ENCODE measurements around the gene GRIK3.

The GRIK3 gene

DNA sequence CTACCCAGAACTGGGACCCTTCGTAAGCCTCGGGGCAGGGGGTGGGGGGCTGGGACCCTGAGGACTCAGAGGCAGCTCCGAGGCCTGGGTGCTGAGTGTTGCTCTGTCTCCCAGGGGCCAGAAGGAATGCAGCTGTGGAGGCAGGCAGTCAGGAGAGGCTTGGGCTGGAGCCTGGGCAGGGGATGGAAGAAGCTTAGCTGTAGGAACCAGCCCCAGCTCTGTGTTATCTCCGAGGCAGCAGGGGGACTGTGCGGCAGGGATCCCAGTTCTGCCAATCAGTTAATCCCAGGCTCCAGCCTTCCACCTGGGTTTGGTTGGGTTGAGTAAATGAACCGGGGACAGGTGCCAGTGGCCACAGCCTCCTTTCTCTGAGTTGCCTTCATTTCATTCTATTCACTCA lies 8.2 kb upstream of the GRIK3 start:
- no peak for DNase-seq

DNA sequence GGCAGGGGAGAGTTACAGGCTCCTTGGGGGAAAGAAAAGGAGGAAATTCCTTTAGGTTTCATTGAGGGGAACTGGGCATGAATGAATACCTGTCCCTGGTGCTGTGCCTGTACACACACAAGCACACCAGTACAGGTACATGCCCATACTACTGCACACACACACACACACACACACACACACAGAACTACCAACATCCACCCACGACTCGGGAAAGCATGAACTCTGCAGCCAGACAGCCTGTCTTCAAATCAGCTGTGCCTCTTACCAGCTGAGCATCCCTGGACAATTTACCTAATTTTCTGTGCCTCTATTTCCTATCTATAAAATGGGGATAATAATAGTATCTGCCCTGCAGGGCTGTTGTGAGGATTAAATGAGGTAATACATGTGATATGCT lies 7.2 kb upstream of the GRIK3 start:
- DNase-seq = no peak

DNA sequence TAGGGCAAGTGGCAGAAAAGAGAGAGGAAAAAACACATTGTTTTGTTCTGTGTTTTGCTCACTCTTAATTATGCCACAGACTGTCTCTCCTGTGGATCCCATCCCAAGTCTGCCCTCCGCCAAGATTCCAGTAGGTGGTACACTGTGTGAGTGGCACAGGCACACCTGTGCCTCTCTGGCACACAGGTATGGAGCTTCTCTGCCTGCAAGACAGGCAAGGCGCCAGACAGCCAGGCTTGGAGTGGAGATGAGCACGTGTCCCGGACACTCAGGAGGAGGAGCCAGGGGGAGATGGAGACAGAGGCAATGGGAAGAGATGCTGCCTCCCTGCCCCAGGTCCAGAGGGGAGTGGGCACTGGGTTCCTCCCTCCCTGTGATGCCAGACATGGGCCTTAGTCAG lies 6.5 kb upstream of the GRIK3 start:
- no peak for DNase-seq

DNA sequence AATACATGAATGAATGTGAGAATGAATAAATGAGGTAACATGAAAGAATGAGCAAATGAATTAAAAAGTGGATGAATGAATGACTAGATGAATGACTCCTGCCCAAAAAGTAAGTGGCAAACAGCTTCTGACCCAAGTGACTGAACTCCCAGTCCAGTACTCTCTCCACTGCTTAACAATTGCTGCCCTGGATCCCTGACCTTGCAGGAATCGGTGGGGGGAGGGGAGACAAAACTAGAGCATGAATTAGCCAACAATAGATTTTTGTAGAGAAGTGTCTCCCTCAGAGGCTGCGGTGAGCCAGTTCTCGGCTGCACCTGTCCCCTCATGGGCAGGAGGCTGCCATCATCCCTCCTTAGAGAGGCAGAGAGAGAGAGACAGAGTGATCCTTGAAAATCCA lies 5.9 kb upstream of the GRIK3 start:
- no peak for DNase-seq

DNA sequence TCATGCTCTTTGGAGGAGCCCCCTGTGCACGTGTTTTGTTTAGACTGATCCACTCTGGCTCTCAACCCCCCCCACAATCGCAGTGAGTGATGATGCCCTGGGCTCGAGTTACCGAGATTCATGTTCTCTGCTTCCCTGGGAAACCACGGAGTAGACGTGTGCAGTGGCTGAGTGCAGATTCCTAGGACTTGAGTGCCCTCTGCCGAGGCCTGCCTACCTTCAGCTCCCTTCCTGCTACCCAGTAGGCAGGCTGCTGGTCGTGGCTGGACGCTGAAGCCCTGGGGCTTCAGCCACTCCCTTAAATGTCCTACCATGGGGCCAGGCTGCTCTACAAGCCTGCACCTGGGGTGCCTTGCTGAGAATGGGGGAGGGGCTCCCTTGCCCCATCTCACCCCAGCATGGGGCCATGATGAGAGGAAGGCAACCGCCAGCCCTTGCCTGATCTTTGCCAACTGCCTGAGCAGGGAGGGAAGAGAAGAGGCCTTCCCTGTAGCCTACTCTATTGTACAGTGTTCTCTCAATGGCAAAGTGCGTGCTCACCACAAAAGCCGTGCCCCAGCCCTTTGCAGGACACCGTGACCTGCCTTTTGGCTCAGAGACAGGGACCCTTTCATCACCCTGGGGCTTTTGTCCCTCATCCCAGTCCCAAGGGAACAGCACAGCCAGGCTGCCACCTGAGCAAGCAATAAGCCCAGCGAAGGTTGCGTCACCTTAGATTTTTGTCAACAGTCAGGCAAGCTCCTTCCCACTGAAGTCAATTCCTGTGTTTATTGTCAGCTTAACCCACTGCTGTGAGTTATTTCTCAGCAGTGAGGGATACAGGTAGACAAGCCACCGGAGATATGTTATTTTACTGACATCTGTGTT lies 4.1 kb upstream of the GRIK3 start:
- no peak for DNase-seq

DNA sequence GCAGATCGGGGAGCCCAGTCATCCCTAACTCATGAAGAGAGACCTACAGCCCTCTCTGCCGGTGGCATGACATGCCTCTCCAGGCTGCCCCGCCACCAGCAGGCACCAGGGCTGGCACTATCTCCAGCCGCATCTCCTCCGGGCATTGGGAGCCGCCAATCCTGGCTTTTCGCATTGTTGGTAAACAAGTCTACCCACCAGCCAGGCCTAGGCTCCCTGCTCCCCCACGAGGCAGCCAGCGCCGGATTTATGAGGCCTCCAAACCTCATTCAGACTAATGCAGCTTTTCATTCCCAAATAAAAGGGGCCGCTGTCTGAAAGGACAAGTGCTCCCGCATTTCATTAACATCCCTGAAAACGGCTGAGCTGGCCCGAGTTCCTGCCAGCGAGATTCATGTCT lies 3.4 kb upstream of the GRIK3 start:
- DNase-seq = no peak

DNA sequence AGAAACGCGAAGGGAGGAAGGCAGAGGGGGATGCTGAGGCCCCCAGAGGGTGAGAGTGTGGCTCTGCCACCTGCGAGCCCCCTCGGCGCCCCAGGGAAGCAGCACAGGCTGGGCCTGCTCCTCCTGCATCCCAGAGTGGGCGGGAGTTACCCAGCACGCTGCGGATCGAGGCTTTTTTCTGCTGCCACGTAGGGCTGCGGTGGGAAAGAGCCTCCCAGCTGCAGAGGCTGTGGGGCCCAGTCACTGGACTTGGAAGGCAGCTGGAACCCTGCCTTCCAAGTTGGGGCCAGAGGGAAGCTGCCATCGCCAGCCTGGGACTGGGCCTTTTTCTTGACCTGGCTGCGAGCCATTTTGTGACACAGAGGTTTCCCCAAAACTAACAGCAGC lies 2.3 kb upstream of the GRIK3 start:
- no peak for DNase-seq

DNA sequence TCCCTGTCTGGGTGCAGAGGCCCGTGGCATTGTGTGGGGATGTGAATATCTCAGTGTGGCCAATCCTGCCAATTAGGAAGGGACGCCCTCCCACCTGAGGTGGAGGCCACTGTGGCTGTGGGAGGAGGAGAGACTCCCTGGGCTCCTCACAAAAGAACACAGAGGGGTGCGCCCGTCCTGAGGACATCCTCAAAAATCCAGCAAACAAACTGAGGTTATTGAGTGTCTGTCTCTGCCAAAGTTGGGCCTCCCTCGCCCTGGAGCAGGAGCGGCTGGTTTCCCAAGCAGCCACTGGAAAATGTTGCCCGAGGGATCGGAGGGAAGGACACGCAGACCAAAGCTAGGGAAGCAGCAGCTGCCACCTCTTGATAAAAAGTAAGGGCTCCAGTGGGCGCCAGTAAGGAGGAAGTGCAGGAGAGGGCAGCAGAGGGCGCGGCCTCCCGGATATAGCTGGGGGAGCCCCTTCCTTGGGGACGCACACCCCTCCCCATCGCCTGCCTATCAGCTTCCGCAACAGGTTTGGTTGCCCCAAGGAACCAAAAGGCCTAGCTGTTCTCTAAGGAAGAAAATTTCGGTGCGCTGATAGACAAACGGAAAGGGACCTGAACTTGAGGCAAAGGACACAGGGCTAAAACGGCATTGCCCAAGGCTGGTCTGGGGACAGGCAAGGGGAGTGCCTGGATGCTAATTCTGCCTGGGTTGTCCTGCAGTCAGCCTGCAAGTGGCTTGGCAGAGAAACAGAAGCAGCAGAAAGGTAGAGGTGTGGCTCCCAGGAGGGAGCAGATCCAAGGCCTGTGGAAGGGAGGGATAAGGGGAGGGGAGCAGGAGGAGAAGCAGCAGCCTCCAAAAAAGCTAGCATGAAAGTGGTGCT lies 1.7 kb upstream of the GRIK3 start:
- no peak for DNase-seq

DNA sequence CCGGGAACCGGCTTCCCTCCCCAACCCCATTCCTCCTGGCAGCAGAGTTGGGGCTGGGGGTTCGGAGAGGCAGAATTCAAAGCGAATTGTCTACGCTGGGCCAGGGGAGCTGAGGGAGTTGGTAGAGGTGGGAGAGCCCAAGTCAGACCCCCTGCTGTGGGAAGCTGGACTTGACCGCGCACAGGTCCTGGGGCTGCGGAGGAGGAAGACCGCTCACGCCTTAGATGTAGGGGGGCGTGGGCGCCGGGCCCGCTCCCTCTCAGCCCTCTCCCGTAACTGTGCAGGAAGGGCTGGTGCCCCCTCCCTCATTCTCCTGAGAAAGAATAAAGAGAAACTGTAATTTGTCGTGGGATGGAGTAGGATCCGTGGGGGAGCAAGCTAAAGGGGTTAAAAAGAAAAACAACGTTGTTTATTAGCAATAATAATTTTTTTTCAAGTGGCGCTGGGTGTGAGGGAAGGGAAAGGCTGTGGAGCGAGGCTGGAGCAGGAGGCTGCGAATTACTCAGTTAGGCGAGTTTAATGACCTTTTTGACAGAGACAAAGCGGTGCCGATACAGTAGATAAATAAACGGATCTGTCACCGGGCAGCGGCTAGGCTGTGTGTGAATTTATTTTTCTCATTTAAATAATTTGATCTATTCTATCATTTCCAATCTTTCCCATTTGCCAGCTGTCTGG lies 838 bp upstream of the GRIK3 start:
- no peak for DNase-seq

DNA sequence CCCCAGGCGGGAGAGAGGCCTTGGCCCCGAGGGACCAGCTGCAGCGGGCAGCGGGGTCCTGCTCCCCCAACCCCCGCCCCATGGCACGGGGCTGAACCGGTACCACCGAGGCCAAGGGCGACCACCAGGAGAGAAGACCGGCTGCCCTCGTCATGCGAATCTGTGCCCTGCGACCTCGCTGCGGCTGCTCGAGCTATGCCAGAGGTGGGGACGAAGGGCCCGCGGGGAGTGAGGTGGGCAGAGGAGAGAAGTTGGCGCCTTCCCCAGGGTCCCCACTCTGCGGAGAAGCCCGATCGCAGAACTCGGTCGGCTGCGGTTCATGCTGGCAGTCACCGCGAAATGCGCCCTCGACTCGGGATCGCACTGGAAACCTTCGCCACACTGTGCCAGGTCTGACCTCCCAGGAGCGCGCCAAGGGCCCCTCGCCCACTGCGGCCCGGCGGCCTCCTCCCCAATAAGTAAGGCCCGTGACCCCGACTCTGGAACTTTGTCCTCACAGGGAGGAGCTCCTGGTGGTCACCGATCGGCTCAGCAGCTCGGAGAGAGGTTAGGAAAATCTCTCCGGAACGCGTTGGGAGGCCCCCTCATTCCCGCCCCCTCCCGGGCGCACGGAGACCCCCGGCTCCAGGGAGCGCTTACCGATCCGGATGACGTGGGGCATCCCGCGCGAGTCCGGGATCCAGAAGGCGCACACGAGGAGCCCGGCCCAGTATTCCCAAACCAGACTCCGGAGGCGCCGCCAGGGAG lies 787 bp downstream of the GRIK3 start:
- DNase-seq = no peak

DNA sequence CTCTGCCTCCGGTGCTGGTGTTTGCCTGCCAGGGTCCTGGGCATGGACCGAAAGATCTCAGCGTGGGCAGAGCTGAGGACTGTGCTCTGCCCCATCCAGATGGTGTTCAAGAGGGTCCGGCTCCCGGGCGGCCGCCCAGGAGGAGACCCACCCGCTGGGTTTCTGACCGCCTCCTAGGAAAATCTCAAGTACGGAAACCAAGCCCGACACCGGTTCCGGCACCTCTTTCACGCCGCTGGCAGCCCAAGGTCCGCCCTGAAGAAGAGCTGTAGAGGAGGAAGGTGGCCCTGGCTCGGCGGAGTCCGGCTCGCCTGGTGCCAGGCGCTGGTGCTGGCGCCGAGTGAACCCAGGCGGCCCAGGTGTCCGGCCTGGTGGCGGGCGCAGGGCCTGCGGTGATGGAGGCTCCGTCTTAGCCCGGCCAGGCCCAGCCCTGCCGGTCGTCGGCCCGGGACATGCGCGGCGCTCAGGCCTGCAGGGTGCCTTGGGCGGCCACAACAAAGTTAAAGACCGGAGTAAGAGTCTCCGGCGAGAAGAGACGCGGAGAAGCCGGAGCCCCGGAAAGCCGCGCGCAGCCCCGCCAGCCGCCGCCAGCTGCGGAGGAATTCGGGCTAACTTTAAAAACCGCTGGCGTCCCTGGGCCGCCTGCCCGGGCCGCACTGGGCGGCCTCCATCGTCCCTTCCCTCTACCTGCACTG lies 1.5 kb downstream of the GRIK3 start:
- no peak for DNase-seq

DNA sequence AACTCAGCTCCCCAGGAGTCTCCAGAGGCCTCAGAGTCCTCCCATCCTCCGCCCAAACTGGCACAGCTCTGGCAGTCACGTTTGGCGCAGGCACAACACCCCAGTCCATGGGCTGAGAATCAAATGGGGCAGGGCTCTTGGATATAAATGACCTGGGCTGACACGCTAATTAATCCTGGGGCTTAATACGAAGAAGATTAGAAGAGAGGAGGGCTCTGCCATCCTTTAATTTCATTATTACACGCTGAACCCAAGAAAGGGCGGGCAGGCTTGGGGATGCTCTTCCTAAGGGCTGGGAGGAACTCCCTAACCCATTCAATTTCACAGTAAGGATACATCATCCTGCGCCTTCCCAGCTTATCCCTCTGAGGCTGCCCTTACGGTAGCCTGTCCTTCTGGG lies 2.4 kb downstream of the GRIK3 start:
- DNase-seq = no peak

DNA sequence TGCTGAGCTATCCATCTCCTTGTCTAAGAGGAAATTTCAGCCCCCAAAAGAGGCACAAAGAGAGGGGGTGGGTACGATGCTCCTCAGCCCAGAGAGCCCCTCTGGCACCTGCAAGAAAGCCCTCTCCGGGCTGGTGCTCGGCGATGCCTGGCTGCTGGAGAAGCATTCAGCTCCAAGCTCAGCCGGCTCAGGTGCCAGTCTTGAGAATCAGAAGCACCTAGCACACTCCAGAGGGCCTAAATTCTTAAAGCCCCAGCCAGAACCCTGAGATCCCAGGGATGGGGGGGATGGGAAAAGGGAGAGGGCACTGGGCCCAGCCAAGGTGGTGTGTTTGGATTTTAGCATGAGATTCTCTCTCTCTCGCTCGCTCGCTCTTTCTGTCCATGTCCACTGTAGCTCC lies 2.9 kb downstream of the GRIK3 start:
- no peak for DNase-seq

DNA sequence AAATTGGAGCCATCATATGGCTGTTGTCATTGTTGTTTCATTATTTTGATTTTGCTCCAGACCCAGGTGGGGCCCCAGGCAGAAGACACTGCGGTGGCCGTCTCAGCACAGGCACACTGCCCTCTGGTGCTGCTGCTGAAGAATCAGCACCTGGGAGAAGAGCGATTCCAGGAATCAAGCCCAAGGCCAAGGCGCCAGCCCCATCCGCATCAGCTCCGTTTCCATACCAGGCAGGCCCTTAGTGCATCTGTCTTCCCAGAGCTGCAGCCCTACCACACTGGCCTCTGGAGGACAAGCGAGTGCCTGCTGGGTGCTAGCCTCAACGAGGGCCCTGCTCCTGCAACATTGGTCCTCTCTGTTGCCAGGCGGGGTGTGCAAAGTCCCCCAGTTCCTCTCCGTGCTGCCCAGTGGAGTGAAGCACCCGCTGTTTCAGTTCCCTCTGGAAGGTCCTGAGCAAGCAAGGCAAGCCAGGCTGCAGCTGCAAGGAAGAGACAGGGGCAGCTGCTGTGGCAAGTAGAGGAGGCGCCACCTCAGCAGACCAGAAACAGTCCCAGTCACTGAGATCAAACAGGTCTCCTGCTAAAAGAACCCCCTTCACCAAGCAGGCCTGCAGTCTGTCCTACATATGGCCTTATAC lies 5.2 kb downstream of the GRIK3 start:
- no peak for DNase-seq

DNA sequence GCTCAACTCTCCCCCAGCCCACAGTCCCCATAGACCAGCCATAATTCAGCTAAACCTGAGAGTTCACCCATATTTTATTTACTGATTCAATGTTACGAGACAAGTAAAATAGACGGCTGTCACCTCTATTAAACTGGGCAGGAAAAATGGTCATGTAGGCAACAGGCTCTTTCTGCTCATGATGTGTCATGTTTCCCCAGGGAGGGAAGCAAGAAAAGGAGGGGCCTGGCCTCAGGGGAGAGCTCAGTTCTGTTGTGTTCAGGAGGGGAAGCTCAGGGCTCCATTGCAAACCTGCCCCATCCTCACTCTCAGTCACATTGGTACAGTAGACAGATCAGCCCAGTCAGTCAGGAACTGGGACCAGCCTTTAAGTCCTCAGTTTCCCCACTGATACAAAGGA lies 12.8 kb downstream of the GRIK3 start:
- DNase-seq = no peak

DNA sequence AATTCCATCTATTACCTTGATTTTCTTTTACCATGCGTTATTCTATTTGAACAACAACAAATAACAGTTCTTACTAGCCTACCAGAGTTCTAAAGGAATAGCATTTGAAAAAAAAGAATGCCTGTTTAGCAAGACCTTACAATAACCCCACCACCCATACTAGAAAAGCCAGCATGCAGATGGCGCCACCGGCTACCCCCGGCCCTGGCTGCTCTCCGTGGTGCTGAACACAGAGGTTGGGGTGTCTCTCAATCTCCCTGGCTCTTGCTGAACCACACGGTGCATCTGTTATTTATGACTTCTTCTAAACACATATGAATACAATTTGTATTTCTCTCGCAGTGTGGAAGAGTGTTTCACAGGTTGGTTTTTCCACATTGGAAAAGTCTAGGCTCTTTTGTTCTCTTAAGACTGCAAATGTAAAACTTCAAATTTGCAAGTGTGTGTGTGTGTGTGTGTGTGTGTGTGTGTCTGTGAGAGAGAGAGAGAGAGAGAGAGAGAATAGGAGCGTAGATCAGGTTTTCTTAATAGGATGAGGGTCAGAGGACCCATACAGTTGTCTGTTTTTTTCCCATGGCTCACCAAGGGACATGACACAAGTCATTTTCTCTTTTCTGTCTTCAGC lies 13.6 kb downstream of the GRIK3 start:
- DNase-seq = no peak

DNA sequence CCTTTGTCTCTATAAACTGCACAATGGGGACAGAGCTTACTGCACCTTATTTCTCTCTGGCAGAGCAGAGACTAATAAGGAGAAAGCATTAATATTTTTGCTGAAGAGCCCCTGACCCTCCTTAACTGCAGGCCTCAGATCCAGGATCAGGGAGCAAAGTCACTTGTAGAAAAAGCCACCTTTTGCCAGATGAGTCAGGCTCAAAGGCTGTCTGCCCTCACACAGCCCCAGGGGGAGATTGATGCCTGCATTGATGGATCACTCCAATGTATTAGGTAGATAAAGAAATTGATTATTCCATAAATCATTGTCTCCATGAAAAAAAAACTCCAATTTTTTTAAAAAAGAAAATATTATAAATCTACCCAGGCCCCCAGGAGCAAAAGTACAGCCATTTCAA lies 15.8 kb downstream of the GRIK3 start:
- no peak for DNase-seq

DNA sequence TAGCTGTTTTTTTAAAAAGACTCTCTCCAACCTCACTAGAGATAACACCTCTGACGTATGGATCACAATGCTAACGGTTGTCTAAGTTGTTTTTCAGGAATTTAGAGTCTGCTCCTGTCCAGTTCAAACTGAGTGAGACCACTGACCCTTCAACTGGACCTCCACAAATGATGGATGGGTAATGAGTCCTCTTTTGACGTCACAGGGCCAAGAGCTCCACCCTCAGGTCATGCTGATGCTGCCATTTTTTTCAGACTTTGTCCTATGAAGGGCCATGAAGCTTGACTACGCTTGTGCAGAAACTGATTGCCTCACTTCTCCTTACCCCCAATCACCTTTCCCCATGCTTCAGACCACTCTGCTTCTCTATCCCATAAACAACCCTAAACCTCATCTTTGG lies 16.6 kb downstream of the GRIK3 start:
- no peak for DNase-seq

DNA sequence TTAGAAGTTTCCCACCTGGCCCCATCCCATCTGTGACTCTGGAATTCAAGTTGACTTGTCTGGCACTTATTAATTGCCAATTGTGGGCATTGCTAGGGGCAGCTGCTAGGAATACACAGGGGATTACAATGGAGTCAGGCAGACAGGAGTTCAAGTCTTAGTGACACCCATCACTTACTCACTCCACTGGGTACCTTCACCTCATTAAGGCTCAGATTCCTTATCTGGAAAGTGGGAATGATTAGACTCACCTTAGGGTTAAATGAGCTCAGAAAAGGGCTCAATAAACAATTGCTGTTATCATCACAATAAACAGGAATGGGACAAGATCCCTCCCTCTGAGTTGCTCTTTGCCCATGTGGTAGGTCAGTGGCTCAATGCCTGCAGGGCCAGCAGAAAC lies 18.2 kb downstream of the GRIK3 start:
- DNase-seq = no peak

DNA sequence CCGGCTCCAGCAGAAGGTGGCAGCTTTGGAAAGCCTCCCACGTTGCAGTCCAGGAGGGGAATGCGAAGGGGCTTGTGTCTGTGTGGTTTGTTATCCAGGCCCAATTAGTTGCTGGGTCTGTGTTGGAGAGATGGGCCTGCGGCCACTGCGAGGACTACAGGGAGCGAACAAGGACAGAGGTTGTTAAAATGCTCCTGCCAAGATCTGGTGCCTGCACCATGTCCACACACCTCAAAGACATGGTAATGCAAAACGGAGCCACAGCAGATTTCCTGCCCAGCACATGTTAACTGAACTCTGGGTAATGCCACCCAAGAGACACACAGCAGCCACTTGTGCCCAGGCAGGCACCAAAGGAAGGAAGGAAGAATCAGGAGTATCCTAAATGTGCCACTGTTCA lies 18.6 kb downstream of the GRIK3 start:
- no peak for DNase-seq

DNA sequence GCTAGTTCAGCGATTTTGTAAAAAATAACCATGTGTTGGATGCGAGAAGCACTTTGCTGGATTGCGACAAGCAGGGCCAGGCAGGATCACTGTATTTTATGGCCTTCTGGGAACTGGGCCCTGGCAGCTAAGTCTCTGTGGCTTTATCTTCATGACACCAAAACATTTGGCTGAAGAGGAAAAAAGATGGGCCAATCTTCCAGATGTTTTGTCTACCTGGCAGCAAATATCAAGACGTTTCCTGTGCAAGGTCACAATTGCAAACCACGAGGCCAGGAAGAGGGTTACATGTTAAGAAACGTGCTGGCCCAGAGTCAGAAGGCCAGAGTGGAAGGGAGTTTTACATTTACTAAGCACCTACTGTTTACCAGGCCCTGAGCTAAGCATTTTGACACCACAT lies 22.1 kb downstream of the GRIK3 start:
- no peak for DNase-seq
